HFF-Myc (cell line): Measurements from ENCODE around the gene GTPBP4.

ENCODE experiments used
- DNase-seq: peaks from one replicate; pipeline ENCODE4 v3.0.0-alpha.2; 2011; ENCODE audit warnings: low read depth; ENCODE audit errors: extremely low read depth
- H3K4me3 ChIP-seq: replicated peaks from 2 replicates; pipeline ENCODE4 v1.5.1; 2011; ENCODE audit warnings: low read depth, mild to moderate bottlenecking, control low read depth, low read length
- TF ChIP-seq, protein P1 (sequence below): IDR thresholded peaks from 2 replicates; pipeline ENCODE4 v1.5.1; 2012; ENCODE audit warnings: mild to moderate bottlenecking, low read depth, low read length, control low read depth; ENCODE audit errors: missing control alignments

GTPBP4 gene

DNA sequence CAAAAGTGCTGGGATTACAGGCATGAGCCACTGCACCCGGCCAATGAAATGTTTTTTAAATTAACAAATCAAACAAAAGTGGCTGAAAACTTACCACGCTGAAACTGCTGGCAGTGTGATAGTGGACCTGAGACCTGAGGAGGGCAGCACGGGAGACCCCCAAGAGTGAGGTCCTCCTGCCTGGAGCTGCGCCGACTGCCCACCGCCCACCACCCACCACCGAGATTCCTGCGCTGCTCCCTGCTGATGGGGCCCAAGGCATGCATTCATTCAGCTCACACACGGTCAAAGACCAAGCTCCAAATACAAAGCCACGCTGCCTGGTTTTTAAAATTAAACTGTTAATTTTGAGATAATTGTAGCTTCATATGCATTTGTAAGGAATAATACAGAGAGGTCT is 40.4 kb upstream of the GTPBP4 start:
- no peak for DNase-seq
- H3K4me3 ChIP-seq, result no peak overlapping the region
- TF ChIP-seq, protein P1, sequence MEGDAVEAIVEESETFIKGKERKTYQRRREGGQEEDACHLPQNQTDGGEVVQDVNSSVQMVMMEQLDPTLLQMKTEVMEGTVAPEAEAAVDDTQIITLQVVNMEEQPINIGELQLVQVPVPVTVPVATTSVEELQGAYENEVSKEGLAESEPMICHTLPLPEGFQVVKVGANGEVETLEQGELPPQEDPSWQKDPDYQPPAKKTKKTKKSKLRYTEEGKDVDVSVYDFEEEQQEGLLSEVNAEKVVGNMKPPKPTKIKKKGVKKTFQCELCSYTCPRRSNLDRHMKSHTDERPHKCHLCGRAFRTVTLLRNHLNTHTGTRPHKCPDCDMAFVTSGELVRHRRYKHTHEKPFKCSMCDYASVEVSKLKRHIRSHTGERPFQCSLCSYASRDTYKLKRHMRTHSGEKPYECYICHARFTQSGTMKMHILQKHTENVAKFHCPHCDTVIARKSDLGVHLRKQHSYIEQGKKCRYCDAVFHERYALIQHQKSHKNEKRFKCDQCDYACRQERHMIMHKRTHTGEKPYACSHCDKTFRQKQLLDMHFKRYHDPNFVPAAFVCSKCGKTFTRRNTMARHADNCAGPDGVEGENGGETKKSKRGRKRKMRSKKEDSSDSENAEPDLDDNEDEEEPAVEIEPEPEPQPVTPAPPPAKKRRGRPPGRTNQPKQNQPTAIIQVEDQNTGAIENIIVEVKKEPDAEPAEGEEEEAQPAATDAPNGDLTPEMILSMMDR, result no peak

DNA sequence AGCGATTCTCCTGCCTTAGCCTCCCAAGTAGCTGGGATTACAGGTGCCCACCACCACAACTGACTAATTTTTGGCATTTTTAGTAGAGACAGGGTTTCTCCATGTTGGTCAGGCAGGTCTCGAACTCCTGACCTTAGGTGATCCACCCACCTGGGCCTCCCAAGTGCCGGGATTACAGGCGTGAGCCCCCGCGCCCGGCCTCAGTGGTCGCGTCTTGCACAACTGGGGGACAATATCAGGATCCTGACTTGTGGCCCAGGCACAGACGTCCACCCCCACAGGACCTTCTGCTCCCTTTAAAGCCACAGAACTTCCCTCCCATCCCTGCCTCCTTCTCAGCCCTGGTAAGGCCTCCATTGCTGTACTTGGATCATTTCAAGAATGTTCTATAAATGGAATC is 39.9 kb upstream of the GTPBP4 start:
- TF ChIP-seq, protein P1, result no peak
- no peak for DNase-seq
- no peak overlapping the region for H3K4me3 ChIP-seq

DNA sequence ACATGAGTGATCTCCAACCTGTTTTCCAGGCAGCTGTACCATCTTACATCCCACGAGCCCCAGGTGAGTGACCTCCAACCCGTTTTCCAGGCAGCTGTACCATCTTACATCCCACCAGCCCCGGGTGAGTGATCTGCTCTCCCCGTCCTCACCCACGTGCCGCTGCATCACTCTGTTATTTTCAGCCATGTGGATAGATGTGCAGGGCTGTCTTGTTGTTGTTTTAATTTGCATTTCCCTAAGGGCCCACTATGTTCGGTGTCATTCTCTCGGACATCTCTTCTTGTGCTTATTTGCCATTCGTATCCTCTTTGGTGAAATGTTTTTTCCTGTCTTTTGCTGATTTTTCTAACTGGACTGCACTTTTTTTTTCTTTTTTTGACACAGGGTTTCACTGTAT is 38.8 kb upstream of the GTPBP4 start:
- TF ChIP-seq, protein P1, result no peak
- H3K4me3 ChIP-seq, result no peak overlapping the region
- DNase-seq, result no peak

DNA sequence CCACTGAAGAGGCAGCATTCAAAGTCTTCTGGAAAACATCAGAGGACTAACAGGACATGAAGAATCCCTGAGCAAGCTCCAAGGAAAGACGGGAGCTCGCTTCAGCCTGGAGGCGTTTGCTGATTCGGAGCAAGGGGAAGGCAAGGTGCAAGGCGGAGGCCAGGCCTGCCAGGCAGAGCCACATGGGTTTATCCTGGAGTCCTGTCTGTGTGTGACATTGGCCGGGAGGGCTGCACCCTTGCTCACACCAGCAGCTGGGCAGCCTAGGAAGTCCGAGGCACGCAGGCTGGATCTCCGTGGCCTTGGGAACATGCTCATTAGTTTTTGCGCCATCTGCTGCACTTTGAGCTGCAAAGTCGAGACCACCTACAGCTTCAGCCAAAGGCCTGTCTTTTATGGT is 34.4 kb upstream of the GTPBP4 start:
- TF ChIP-seq, protein P1, result no peak
- H3K4me3 ChIP-seq, result no peak overlapping the region
- no peak for DNase-seq

DNA sequence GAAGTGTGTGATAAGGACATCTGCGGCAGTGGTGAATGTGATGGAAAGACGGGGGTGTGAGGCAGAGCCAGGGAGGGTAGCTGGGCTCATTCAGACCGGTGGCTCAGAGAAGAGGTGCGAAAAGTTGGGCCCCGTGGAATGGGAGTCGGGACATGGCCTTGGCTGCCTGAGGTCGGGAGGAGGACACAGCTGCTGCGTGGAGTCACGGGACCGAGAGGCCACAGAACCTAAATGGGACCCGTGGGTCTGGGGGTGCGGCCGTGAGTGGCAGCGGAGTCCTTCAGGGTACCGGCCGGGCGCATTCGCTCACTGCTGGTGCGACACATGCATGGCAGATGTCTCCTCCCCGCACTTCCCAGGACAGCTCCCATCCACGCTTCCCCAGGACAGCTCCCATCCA is 33.8 kb upstream of the GTPBP4 start:
- TF ChIP-seq, protein P1, result no peak
- DNase-seq, result no peak

DNA sequence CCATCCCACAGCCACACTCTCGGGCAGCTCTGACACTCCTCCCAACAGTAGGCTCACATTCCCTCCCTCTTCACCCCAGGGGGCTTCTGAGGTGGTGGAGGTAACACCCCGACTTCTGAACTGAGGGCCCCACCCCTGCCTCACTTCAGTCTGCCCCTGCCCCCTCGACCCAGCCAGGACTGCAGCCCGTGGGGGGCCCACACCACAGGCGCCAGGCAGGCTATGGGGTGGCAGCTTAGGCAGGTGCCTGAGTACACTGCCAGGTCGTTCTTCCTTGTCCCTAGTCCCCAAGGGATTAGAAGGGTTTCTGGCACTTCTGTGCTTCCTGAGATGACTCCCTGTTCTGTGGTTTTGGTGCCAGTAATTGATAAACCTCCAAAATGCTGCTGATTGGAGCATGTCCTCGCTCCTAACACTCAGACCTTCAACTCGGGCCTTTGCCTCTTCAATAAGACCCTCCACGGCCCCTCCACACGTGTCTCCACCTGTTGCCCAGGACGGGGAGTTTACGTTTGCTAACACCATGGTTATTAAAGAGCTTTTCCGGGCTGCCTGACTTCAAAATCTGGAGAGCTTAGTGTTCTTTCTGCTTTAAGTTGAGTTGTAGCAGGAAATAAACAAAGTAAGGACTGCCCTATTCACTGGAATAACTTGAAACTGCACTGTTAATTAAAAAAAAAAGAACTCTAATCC is 33.0 kb upstream of the GTPBP4 start:
- no peak overlapping the region for H3K4me3 ChIP-seq
- TF ChIP-seq, protein P1, result no peak
- DNase-seq, result no peak

More for the DNA sequence above, 33.8 kb upstream of the GTPBP4 start:
- no peak overlapping the region for H3K4me3 ChIP-seq

DNA sequence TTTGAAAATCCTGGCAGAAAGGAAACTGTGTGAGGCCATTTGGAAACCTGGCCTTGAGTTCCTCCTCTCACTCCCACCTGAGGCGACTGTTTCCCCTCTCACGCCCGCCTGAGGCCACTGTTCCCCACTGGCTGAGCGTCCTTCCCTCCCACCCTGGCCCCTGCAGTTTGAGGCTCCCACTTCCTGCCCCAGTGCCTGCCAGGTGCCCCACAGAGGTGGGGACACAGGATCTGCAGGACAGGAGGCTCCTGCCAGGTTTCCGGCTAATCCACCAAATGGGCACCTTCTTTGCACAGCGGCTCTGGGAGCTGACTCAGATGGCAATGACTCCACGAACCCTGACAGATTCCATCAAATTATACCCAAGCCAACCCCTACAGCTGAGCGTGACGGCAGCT is 32.4 kb upstream of the GTPBP4 start:
- H3K4me3 ChIP-seq, result no peak overlapping the region
- TF ChIP-seq, protein P1, result no peak
- DNase-seq, result no peak
